Ramos (cell line): ENCODE data around the gene RGMB.

Experiments used
- in situ Hi-C: fragments of 300-500 bp; cut with MboI; formaldehyde crosslinking; loops from one replicate; pipeline ENCODE4 v1.14.3; 2022; ENCODE audit warnings: low sequenced_read_pairs; ENCODE audit not compliant: unreplicated experiment

RGMB gene

DNA sequence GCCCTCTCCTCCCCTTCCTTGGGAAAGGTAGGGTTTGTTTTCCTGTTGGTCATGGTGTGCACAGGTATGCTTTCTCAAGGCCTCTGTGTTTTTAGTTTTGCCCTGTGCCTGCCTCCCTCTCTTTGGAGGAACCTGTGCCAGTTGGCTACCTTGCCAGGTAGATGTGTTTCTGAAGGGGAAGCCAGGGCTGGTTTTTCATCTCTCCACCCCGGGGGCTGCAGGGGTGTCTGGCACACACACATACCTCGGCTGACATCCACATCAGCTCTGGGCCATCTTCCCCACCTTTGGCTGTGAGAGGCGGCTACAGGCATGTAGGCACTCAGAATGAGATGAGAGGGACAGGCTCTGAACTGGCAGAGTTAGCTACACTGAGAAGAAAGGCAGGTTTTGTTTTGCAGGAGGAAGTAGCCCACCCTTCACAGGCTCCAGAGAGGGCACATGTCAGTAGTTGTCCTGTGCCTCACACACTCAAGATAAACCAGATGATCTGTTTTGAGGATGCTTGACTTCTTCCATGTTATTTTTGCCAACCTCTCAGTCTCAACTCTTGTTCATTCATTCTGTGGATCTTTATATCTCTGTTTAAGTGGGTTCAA lies 9.7 kb downstream of the RGMB start:
- in situ Hi-C loops, result no loop called here

DNA sequence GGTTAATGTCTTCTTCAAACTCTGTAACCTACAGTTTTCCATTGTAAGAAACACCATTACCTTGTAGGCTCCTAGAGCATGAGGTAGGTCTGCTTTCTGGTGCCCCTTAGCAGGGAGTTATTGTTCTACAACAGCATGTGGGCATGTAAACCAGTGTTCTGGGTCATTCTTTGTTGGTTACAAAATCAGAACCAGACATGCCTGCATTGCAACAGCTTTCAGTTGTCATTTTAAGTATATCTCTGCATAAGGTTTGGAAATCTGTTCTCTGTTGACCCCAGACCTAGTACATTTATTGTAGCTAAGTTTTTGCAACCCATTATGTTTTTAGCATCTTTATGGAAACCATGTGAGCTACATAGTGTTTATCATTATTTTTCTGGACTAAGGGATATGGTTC lies 10.9 kb downstream of the RGMB start:
- in situ Hi-C loops, result no loop called here

DNA sequence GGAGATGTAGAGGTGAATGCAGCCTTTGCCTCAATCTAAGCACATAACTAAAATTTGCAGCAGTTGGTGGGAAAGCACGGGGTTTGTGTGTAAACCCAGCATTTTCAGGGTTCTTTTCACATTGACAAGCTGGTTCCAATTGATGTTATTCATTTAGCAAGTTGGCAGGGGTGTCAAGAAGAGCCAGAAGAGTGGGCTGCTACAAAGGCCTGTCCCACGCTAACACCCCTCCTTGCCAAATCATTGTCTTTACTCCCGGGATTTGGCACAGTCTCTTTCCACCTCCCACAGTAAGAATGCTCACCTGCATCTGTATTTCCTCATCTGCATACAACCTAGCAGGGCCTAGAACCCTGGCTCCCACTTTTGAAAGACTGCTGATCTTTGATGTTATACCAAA lies 11.8 kb downstream of the RGMB start:
- in situ Hi-C loops, result no loop called here

DNA sequence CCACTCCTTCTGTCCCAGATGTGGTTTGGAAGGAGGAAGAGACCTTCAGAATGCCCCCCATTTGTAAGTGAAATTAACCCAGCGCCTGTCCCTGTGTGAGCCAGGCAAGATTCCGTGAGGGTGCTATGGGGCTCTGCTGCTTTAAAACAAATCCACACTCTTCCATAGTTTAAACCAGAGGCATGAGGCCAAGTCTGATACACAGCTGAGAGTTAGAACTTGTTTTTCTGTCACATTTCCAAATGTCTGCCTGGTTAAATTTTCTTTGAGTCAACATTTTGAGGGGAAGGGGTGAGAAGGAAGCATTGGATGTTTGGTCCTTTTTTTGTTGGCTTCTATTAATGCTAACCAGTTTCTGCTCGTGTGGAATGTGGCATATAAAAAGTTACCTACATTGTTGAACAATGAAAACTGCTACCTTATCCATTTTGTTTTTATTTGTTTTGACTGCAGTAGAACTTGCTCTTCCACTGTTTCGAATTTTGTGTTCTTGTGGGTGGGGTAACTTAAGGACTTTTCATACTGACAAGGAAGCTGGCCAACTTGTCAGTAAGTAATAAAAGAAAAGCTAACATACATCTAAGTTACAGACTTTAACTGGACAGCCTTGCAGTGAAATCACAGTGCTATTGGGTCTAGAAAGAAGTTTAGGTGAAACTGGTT lies 12.9 kb downstream of the RGMB start:
- in situ Hi-C loops, result no loop called here

DNA sequence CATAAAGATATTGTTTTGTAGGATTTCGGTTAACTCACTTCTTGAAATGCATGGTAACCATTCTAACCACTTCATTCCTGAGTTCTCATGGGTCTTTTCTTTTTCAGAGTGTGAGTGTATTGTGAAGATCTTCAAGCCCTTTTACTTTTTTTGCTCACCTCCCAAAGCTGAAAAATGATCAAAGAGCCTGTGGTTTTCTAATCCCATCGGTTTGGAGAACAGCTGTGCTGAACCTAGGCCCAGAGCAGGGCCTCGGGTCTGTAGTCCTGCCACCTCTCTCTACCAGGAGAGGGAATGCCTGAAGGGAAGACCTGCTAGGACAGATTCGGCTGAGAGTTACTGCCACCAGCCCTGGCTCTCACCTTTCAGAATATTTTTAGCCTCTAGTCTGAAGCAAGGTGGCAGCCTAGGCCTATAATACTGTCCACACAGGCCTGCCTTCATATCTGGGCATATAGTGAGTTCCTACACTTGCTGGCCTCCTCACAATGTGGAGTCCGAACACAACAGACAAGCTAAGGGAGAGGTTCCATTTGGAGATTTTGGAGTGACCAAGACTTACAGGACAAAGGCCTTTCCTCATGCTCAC lies 13.8 kb downstream of the RGMB start:
- in situ Hi-C loops, result no loop called here

DNA sequence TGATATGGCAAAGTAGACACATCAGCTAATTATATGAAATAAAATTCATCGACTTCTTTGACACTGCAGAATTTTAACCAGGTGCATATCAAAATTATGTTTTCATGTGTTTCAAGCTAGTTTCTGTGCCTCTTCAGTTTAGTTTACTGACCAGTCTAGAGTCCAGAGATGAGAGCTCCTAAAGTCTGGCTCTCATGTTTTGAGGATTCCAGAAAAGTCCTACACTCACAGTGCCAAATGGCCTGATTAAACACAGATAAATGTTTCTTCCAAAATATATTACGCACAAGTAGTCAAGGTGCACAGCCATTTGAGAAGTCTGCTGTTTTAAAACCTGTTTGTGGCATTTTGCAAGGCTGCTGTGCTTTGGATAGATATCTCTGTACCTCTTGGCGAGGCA lies 15.6 kb downstream of the RGMB start:
- in situ Hi-C loops, result no loop called here

DNA sequence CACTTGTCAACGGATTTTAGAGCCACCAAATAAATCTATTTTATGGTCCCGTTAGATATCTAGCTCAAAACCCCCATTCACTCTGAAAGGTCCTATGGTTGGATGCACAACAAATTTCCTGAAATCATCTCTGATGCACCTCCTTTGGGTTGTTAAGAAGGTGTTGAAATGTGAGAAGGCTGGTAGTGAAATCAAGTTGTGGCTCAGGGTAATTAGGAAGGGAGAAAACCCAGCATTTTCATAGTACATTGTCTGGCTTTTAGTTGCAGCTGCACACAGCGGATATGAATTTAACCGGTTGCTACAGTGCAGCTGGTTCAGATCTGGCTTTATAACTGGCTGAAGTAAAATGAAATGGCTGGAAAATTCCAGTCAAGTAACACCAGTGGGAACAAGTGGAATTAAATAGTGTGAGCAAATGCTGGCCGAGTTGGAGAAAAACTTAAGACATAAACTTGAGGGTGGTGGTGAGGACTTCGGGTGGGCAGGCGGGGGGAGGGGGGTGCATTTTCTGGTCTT lies 17.6 kb downstream of the RGMB start:
- in situ Hi-C loops, result no loop called here

DNA sequence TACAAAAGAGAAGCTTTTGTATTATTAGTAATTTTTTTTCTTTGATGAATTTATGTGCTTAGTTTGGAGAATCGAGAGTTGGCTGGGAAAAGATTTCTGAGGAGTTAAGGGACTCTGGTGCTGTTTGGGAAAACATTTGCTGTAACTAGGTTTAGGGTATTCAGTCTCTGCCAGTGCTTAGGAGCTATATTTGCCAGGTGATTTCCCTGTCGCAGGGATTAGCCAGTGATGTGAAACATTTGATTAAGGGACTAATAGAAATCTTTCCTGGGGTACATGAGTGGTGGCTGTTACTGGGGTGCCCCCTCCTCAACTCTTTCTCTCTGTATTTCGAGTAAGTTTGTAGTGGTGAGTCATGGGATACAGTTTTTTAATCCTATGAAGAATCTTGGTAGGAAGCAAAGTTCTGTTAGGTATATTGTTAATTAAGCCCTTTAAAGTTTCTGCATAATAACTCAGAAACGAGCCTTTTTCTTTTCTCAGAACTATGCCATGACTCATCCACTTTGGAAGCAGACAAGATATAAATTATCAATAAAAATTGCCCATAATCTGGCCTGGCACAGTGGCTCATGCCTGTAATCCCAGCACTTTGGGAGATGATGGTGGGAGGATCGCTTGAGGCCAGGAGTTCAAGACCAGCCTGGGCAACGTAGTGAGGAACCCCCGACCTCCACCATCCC lies 18.6 kb downstream of the RGMB start:
- in situ Hi-C loops, result no loop called here

DNA sequence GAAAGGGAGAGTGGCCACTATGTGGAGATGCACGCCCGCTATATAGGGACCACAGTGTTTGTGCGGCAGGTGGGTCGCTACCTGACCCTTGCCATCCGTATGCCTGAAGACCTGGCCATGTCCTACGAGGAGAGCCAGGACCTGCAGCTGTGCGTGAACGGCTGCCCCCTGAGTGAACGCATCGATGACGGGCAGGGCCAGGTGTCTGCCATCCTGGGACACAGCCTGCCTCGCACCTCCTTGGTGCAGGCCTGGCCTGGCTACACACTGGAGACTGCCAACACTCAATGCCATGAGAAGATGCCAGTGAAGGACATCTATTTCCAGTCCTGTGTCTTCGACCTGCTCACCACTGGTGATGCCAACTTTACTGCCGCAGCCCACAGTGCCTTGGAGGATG lies 19.8 kb downstream of the RGMB start:
- in situ Hi-C loops, result no loop called here

DNA sequence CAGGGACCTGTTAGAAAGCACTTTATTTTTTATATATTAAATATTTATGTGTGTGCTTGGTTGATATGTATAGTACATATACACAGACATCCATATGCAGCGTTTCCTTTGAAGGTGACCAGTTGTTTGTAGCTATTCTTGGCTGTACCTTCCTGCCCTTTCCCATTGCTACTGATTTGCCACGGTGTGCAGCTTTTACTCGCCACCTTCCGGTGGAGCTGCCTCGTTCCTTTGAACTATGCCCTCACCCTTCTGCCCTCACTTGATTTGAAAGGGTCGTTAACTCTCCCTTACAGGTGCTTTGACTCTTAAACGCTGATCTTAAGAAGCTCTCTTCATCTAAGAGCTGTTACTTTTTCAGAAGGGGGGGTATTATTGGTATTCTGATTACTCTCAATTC lies 20.5 kb downstream of the RGMB start:
- in situ Hi-C loops, result no loop called here

DNA sequence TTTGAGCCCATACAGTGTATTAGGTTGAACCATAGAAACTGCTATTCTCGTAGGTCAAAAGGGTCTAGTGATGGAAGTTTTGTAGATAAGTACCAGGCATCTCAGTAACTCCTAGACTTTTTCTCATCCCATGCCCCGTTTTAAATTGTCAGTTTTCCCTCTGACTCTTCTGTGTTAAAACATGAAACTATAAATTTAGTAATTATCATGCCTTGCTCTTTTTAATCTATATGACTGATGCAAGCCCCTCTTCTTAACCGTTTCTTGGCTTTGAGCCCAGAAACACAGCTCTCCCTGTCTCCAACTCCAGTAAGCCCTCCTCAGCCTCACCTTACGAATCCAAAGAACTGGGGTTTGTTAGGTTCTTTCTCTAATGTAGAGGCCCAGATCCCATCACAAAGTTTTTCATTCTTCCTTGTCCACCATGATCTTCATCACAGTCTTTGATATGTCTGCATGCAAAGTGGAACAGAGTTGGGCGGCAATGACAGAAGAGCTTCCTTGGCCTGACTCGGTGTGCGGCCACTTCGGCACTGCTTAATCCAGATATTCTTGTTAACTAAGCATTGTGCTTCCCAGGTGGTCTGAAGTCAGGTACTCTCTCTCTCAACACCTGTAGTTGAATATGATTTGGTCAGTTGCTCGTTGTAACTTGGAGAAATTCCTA lies 21.1 kb downstream of the RGMB start:
- in situ Hi-C loops, result no loop called here

DNA sequence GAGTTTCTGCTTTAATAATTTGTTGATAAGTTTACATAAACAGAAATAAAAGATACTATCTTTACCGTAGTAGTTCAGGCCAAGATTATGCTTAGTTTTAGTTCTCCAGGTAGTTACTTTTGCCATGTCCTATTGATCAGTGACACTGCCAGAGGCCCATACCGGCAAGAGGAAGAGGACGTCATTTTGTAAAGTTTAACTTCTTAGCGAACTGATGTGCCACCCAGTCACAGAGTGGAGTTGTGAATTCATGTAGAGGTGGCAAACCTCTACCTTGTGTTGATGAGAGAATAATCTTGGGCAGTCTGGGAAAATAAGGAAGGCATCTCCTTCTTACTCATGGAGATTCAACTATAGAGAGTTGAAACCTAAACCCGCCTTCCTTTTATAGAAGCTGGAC lies 21.8 kb downstream of the RGMB start:
- in situ Hi-C loops, result no loop called here

DNA sequence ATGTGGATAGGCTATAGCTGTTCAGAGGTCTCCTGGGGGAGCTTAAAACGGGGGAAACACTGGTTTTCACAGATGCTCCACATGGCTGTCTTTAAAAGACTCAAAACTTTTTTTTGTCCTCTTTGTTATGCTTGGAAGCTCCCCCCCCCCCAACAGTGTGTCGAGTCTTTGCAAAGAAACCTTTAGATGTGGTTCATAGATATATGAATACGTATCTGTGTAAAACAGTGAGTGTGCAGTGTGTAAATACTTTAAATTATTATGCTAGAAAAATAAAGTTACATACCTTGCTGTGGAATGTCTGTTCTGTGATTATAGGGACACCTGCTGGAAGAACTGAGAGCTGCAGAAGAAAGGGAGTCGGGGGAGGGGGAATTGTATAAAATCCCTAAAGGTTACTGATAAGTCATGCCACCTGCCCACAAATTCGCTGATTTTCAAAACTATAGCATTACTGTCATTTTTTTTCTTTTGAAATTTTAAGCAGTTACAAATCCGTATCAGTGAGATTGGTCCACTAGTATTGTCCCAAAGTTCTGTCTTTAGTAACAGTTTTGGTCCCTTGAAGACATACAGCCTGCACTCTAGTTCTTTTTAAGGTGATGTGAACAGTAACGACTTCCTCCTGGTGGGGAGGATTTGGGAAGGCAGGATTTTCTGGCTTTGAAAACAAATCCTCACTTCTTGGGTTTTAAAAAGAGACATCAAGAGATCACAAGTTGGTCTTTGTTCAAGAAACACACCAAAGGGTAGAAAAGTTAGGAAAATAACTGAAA lies 22.9 kb downstream of the RGMB start:
- in situ Hi-C loops, result no loop called here

DNA sequence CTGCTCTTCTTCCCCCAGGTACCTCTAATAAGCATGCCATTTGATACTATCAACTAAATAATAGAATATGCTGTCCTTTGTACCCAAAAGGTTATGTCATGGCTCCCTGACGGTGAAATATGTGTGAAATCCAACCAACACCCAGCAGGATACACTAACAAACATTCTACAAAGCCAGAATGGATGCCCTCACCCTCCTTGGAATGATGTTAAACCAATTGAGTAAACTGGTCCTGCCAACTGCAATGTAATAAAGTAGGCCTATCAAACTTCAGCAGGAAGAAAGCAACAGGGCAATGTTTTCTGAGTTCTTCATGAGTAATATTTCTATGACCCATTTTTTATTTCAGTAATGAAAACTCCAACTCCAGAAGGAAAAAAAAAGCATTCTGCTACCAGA lies 24.9 kb downstream of the RGMB start:
- in situ Hi-C loops, result no loop called here

DNA sequence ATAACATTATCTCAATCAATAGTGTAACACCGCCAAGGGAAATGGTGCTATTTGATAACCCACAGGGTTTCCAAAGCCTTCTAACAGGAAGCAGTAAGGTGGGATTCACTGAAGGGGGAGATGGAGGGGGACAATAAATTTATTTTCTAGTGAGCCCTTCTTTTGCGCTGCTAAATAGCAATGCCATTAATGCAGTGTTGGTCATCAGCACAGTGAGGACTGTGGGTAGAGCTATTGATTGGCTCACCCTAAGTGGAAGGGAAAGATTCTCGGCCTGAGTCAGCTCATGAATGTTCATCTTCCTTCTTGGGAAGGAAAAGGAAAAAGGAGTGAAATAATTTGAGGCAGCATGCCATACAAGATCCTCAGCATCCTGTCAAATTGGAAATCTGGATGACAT lies 25.4 kb downstream of the RGMB start:
- in situ Hi-C loops, result no loop called here

DNA sequence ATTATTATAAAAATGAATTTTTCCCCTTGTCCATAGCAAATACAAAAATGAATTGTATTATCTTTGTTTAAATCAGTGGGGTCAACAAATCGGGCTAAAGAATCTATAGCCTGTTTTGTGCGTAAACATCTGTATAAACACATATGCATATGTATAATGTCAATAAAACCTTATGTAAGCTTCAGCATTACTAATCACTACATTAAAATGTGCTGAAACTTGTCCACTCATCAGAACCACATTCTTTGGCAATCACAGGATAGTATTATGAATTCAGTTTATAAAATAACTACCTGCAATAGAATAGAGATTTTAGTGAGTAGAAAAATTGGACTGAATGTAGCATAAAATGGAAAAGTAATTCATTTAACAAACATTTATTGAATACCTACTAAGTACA lies 30.6 kb downstream of the RGMB start:
- in situ Hi-C loops, result no loop called here

DNA sequence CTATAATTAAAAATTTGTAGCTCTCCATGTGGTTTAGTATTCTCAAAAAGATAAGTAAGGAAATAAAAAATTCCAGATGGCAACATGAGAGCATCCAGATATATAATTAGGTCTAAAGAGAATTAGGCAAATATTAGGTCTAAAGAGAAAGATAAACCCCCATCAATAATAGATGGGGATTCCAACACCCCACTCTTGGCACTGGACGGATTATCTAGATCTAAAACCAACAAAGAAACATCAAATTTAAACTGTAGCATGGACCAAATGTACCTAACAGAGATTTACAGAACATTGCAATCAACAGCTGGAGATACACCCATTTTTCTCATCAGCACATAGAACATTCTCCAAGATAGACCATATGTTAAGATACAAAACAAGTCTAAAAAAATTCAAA lies 31.6 kb downstream of the RGMB start:
- in situ Hi-C loops, result no loop called here

DNA sequence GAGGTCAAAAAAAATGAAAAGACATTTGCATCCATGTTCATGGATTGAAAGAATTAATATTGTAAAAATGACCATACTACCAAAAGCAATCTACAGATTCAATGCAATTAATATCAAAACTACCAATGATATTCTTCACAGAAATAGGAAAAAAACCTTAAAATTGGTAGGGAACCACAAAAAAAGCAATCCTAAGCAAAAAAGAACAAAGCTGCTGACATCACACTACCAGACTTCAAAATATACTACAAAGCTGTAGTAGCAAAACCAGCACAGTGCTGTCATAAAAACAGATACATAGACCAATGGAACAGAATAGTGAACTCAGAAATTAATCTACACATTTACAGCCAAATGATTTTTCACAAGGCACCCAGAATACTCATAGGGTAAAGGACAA lies 34.3 kb downstream of the RGMB start:
- in situ Hi-C loops, result no loop called here

DNA sequence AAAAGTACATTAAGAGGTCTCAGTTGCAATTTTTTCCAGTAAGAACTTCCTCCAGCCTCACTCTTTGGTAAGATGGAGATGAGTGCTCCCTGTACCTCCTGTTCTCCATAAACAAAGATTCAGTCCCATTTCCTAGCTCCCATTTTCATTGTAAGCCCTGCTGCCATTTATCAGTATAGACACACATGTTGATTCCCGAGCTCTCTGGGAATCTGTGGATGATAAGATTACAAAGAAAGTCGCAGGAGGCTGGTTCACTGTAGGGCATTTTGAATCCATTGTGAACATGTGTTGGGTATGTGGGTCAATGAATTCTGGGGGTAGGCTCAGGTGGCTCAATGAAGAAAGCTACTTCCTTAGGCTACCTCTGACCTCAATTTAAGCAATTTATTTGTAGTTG lies 36.7 kb downstream of the RGMB start:
- in situ Hi-C loops, result no loop called here

DNA sequence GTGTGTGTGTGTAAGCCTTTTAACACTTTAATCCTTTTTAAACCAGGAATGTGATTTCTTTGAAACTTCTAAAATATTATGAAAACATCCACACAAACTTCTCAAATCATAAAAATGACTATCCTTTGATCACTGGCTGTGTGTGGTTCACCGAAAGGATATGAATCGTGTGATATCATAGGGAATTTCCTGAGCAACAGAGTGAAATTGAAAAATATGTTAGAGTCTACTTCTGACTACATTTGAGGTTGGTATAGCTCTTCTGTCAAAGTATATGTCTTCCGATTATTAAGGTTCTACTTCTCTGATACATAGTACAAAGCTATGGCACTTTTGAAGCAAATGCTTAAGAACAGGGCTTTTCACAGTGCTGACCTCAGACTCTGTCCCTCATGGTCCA lies 40.3 kb downstream of the RGMB start:
- in situ Hi-C loops, result no loop called here
